HL-60 (cell line): ENCODE data around the gene ATP10A.

Experiments
- DNase-seq, 2 experiments: peaks; one replicate each; pipeline ENCODE4 v3.0.0-alpha.2; 2010 to 2020; ENCODE audit warnings: low read depth in 1 of 2, low spot score in 1 of 2
- H3K27ac ChIP-seq: fragments of 250-450 bp; sonication (Bioruptor Pico); replicated peaks from 2 replicates; pipeline ENCODE4 v1.5.1; 2020; ENCODE audit warnings: mild to moderate bottlenecking, moderate library complexity
- H3K27me3 ChIP-seq: fragments of 250-450 bp; sonication (Bioruptor Pico); 2 replicates; pipeline ENCODE4 v1.5.1; 2021; ENCODE audit warnings: mild to moderate bottlenecking, moderate library complexity; ENCODE audit not compliant: insufficient read depth, poor library complexity, severe bottlenecking
- H3K4me3 ChIP-seq: replicated peaks from 2 replicates; pipeline ENCODE4 v1.5.1; 2011; ENCODE audit warnings: mild to moderate bottlenecking, control low read depth, low read length; ENCODE audit not compliant: insufficient read depth
- GABPA ChIP-seq: IDR thresholded peaks from 2 replicates; pipeline ENCODE4 v1.6.1; 2012; ENCODE audit warnings: low read depth
- POLR2AphosphoS5 ChIP-seq: IDR thresholded peaks from 2 replicates; pipeline ENCODE4 v1.6.1; 2012; ENCODE audit warnings: low read depth
- SPI1 ChIP-seq: IDR thresholded peaks from 2 replicates; pipeline ENCODE4 v1.6.1; 2012; ENCODE audit warnings: low read depth, mild to moderate bottlenecking, borderline replicate concordance
- TF ChIP-seq, protein P1 (sequence below): IDR thresholded peaks from one replicate; pipeline ENCODE4 v1.5.1; 2011; ENCODE audit warnings: low read length, control low read depth, inconsistent platforms; ENCODE audit not compliant: insufficient read depth
- TF ChIP-seq, protein P2 (sequence below): IDR thresholded peaks from 2 replicates; pipeline ENCODE4 v1.6.1; 2012; ENCODE audit warnings: low read depth; ENCODE audit not compliant: insufficient replicate concordance

The ATP10A gene

DNA sequence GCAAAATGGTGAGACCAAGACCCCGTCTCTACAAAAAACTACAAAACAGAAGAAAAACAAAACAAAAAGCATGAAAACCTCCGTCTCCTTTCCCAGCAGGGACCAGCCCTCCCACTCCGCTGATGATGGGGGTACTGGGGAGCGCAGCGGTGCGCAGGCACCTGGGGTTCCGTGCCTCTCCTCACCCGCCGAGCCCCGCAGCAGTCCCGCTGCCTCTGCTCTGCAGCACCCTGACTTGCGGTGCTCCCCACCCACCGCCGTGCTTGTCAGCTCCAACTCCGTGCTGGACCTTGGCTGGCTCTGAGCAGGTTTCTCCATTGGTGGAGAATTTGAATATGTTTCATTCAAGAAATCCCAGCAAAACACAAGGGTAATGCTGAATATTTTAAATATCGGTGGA is 46.7 kb upstream of the ATP10A start:
- no peak overlapping the region for H3K27ac ChIP-seq
- TF ChIP-seq, protein P1, sequence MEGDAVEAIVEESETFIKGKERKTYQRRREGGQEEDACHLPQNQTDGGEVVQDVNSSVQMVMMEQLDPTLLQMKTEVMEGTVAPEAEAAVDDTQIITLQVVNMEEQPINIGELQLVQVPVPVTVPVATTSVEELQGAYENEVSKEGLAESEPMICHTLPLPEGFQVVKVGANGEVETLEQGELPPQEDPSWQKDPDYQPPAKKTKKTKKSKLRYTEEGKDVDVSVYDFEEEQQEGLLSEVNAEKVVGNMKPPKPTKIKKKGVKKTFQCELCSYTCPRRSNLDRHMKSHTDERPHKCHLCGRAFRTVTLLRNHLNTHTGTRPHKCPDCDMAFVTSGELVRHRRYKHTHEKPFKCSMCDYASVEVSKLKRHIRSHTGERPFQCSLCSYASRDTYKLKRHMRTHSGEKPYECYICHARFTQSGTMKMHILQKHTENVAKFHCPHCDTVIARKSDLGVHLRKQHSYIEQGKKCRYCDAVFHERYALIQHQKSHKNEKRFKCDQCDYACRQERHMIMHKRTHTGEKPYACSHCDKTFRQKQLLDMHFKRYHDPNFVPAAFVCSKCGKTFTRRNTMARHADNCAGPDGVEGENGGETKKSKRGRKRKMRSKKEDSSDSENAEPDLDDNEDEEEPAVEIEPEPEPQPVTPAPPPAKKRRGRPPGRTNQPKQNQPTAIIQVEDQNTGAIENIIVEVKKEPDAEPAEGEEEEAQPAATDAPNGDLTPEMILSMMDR: no peak
- TF ChIP-seq, protein P2, sequence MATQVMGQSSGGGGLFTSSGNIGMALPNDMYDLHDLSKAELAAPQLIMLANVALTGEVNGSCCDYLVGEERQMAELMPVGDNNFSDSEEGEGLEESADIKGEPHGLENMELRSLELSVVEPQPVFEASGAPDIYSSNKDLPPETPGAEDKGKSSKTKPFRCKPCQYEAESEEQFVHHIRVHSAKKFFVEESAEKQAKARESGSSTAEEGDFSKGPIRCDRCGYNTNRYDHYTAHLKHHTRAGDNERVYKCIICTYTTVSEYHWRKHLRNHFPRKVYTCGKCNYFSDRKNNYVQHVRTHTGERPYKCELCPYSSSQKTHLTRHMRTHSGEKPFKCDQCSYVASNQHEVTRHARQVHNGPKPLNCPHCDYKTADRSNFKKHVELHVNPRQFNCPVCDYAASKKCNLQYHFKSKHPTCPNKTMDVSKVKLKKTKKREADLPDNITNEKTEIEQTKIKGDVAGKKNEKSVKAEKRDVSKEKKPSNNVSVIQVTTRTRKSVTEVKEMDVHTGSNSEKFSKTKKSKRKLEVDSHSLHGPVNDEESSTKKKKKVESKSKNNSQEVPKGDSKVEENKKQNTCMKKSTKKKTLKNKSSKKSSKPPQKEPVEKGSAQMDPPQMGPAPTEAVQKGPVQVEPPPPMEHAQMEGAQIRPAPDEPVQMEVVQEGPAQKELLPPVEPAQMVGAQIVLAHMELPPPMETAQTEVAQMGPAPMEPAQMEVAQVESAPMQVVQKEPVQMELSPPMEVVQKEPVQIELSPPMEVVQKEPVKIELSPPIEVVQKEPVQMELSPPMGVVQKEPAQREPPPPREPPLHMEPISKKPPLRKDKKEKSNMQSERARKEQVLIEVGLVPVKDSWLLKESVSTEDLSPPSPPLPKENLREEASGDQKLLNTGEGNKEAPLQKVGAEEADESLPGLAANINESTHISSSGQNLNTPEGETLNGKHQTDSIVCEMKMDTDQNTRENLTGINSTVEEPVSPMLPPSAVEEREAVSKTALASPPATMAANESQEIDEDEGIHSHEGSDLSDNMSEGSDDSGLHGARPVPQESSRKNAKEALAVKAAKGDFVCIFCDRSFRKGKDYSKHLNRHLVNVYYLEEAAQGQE: no peak
- TF ChIP-seq SPI1 (no peak), POLR2AphosphoS5 (no peak), GABPA (no peak)
- no peak for DNase-seq
- H3K4me3 ChIP-seq: no peak overlapping the region
- H3K27me3 ChIP-seq: no peaks in the 10 kb centered on the region

DNA sequence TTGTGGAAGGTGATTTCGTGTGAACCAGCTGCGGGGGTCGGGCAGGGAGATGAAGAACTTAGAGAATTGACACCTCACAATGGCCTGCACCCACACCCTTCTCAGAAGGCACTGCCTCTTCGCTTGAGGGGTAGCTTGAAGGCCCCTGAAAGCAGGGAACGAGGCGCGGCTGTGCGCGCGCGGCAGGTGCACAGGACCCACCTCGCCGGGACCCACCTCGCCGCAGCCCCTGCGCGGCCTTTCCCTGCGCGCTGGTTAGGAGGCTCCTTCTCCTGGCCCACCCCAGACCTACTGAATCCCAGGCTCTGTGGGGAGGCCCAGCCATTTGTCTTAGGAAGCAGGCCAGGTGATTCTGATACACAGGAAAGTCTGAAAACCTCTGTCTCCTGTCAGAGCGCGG is 46.2 kb upstream of the ATP10A start:
- Histone ChIP-seq H3K27me3 (no peaks in the 10 kb centered on the region), H3K27ac (no peak overlapping the region), H3K4me3 (no peak overlapping the region)
- TF ChIP-seq SPI1 (no peak), GABPA (no peak), POLR2AphosphoS5 (no peak)
- TF ChIP-seq, protein P2: no peak
- TF ChIP-seq, protein P1: no peak
- no peak for DNase-seq

DNA sequence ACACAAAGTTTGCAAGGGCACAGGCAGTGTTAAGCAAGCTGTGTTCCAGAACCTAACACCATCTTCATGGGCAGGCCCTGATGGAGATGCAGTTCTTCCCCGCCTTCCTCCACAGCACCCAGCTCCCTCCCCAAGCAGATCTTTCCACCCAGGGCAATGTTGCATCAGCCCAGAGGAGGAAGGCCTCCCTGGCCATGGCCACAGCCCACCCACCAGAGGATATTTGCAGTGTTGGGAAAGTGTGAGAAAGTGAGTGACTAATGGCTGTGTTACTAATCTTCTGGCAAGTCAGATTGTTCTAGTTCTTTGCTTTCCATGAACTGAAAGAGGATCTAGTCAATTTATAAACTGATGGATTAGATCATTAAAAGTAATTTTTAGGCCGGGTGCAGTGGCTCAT is 42.0 kb upstream of the ATP10A start:
- no peak for TF ChIP-seq GABPA
- no peak for TF ChIP-seq SPI1
- TF ChIP-seq, protein P1: no peak
- TF ChIP-seq, protein P2: no peak
- Histone ChIP-seq H3K4me3 (no peak overlapping the region), H3K27ac (no peak overlapping the region), H3K27me3 (no peaks in the 10 kb centered on the region)
- peak in 1 of 2 experiments; percentile 4 for DNase-seq
